HG03521 (cell line): ENCODE results near the gene RNF220.

Source experiments
- ATAC-seq: cut with Tn5 transposase; IDR thresholded peaks from one replicate; pipeline ENCODE4 v1.9.1; 2021; ENCODE audit warnings: mild to moderate bottlenecking, moderate library complexity; ENCODE audit not compliant: unreplicated experiment

The RNF220 gene

DNA sequence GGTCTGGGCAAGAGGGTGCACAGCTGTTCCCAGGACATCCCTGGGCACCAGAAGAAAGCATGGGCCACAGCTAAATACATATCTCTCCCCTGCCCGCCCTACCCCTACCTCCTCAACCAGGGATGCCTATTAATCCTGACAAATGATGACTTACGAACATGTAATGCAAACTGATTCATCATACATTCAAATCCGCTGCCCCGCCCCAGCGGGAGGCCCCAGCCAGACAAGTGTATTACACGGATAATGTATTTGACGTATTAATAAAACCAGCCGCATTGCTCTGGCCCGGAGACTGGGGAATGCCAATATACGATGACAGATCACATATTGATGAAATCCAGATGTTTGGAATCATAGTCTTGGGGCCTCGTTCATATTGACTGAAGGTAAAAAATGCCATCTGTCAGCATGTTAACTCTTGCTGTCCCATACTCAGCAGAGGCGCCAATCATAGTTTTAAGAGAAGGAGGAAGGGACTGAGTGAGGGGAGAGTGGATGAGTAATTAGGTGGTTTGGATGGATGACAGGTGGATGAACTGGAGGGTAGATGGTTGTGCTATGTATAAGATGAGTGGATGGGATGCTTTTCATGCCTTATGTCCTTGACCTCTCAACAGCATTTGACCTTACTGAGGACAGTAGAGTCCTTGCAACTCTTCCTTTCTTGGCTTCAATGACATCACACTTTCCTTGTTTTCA, 201.0 kb downstream of the RNF220 start:
- no peak for ATAC-seq

DNA sequence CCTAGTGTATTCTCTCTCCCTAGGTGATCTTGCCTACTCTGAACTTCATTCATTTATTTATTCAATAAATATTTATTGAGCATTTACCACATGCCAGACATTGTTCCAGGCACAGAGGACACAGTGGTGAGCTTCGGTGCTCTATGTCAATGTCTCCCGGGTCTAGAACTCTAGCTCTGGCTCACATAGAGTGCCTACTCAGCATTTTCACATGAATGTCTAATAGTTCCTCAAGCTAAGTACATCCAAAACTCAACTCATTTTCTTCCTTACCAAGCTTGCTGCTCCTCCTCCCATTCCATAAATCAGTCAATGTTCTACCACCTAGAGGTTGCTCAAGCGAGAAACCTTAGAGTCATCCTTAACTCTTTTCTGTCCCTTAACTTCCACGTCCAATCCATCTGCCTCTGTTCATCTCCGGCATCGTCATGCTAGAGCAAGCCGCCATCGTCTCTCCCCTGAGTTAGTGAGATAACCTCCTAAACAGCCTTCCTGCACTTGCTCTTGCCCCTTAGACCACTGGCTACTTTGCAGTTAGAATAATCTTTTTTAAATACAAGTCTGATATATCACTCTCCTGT, 201.7 kb downstream of the RNF220 start:
- no peak for ATAC-seq

DNA sequence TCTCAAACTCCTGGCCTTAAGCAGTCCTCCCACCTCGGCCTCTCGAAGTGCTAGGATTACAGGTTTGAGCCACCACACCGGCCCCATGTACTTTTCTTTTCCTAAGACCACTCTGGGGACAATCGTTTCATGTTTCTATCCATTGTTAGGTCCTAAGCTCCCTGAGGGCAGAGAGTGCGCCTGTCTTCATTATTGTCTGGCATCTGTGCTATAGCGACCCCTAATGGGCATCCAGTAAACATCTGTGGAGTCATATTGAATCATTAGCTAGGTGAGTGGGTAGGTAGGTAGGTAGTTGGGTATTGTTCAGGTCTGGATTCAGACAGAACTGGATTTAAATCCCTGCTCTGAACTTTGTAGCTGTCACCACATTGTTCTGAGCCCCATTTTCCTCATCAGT, 203.1 kb downstream of the RNF220 start:
- no peak for ATAC-seq

DNA sequence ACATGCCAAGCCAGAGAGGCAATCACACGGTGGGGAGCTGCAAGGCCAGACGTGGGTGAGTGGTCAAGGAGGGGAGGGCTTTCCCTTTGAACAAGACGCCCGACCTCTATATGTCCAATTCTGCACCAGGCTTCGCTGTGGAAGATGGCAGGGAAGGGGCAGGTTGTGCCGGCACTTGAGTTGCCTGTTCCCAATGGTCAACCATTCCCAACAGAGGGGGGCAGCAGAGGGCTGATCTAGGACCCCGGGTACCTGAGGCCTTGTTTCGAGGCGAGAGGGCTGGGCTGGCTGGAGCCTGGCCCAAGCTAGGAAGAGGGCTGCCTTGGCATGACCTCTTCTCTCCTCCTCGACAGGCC, 204.3 kb downstream of the RNF220 start:
- ATAC-seq = no peak

DNA sequence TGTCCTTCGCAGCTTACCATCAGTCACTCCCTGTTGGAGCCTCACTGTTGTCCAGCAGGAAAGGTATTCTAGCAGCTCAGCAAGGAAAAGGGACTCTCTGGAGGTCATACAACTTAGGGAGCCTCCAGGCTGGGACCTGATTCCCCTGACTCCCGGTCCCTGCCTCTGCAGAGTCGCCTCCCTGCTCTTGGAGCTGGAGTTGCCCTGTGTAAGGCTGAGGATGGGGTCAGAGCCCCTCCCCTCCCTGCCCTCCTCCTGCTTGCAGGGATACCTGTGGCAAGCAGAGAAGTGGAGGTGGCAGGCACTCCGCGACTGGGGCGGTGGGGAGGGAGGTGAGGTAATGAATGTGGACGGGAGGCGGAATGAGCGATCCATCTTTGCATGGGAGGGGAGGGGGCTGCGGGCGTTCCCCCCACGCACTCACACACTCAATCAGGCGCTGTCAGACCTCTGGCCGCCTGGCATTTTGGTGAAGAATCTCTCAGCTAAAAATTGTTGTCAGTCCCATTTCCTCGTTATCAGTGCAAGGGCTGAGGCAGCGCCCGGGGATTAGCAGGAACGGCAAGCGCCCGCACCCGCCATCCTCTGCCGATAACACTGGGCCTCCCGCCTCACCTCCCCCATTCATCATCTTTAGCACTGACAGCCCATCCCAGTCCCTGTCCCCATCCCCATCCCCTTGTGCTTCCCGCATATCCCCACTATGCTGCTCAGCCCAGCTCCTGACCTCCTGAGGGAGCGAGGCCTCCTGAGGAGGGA, 204.9 kb downstream of the RNF220 start:
- ATAC-seq = no peak

DNA sequence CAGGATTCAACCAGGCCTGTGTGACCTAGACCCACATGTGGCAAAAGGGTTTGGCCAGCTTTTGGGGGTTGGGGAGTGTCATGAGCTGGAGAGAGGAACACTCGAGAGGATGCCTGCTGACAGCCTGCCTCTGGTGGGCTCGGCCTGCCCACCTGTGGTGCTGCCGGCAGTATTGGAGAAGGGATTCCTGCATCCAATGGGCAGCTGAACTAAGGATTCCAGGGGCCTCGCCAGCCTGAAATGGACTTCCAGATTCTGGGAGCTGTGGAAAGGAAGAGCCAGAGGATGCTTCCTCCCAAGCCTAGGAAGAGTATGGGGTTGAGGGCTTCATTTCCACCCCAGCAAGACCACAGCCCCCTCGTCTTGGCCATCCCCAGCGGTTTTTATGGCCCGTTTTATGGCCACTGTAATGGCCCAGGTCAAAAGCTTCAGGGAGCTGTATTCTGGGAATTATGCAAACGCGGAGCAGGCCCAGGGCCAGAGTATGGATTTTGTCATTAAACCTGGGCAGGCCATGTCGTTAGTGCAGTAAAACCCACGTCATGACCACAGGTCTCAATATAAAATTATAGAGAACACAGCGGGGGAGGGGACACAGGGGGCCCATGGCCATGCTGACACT, 205.6 kb downstream of the RNF220 start:
- no peak for ATAC-seq

DNA sequence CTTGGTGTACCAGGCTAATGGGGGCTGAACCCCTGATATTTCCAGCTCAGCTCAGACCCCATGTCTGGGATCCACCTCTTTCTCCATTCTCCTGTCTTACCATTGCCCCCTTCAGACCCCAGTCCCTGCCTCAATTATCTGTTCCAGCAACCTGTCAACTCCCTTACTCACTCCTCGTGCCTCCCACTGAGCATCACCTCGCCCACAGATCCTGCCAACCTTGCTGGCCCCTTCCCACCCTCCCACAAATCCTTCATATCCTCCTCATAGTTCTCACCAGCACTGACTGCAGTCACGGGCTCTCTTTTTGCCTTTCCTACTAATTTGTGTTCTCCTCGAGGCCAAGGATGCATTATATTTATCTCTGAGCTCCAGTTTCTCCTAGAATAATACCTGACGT, 206.4 kb downstream of the RNF220 start:
- ATAC-seq = no peak

DNA sequence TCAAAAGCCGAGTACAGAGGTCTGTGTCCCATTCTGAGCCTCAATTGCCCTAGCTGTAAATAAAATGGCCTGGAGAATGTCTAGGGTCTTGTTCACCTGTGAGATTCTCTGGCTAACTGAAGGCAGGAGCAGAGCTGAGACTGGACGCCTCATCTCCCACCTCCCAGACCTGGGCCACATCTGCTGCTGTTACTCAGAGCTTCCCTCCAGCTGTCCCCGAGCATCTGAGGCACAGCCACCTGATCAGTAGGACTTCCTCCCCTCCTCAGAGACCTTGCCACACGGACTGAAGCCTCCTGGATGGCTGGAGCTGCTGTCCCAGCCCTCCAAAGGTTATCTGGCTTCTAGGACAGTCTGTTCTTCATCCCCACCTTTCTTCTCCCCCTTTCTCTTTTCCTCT, 206.8 kb downstream of the RNF220 start:
- ATAC-seq = no peak

DNA sequence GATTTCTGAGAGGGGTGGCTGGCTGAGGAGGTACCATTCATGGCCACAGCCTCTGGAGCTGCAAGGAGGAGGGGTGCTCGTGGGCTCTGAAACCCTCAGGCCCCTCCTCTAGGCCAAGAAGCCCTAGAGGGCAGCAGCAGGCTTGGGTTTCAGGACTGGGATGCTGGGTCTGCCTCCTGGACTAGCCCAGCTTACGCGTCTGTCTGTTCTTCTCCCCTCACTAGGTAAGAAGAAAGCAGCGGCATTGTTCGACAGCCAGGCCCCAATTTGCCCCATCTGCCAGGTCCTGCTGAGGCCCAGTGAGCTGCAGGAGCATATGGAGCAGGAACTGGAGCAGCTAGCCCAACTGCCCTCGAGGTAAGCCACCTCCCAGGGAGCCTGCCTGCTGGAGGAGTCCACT, 208.9 kb downstream of the RNF220 start:
- ATAC-seq = no peak

DNA sequence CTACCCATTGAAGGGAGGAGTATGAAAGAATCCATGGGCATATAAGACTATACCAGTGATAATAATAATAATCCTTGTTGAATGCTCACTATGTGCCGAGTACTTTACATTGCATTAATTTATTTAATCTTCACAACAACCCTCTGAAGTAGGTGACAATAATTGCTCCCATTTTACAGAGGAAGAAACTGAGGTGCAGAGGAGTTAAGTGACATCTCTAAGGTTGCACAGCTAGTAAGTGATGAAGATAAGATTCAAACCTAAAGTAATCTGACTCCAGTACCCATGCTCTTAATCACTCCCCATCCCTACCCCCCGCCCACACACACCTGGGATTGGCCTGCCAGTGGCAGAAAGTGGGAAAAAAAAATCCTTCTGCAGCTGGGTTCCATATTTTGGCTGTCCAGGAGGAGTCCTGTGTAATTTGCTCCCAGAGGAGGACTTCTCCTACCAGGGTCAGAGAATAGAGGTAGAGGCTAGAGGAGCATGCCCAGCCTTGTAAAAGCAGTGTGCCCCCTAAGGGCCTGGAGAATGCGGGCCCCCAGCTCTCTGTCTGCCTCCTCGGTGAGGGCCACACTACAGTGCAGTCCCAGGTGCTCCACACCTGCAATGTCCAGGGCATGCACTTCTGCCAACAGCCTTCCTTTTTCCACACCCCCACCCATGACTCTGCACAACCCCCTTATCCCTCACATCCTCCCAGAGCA, 211.4 kb downstream of the RNF220 start:
- no peak for ATAC-seq

DNA sequence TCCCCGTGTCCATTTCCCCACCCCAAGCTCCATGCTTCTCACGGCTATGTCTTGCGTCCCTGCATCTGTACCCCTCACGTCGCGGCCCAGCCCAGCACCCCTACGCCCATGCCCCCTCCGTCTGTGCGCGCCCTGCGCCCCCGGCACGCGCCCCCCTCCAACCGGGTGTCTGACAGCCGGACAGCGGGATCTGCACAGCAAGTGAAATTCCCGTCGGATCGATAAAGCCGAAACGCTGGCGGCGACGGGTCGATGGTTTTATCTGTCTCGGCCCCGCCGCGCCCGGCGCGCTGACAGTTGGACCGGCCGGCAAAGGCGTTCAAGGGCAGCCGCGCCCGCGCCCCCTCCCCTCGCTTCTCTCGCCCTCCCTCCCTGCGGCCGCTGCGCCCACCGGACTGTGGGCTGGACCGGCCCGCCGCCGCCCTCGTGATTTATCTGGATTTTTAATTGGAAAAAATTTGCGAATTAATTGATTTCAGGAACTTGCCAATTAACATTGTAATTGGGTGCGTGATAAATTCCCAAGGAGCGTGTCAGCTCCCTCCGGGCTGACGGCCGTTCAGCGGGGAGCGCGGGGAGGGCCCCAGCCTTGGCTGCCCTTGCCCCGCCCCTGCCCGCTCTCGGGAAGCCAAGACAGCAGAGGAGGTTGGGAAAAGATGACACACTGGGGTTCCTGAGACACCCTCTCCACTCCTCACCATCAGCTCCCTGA, 212.1 kb downstream of the RNF220 start:
- no peak for ATAC-seq

DNA sequence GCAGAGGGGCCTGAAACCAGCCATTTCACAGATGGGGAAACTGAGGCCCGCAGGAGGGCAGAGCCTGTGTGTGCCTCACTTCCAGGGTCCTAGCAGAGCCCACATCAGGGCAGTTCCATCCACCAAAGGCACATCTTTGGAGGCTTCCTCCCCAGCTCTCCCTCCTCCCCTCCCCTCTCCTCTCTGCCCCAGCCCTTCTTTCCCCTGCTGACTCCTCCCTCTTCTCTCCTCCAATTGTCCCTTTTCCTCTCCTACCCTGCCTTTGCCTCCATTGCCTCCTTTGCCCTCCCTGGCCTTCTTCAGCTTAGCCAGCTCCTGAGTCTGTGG, 212.6 kb downstream of the RNF220 start:
- ATAC-seq = no peak

DNA sequence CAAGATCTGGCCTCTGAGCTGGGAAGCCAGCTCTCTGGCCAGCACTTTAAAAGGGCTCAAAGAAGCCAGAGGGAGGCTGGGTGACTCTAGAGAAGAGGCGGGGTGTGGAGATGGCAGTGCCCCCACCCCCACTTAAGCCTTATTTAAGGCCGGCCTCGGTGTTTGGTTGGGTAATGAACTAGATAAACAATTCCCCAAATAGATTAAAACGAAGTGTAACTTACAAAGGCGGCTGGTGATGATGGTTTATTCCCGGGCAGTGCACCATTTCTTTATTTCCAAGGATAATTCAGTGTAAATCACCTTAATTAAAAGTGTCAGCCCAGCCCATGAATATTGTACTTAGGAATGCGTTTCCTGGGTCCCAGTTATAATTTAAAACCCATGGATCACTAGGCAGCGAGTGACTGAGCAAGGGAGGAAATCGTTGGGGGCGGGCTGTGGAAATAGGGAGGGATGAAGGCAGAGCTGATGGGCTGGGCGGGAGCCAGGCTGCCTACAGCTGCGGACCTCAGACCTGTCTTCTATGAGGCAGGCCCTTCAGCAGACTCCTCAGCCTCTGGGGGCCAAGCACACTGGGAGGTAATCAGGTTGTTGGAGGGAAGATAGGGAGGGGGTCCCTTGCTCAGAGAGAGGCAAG, 214.3 kb downstream of the RNF220 start:
- ATAC-seq = no peak

DNA sequence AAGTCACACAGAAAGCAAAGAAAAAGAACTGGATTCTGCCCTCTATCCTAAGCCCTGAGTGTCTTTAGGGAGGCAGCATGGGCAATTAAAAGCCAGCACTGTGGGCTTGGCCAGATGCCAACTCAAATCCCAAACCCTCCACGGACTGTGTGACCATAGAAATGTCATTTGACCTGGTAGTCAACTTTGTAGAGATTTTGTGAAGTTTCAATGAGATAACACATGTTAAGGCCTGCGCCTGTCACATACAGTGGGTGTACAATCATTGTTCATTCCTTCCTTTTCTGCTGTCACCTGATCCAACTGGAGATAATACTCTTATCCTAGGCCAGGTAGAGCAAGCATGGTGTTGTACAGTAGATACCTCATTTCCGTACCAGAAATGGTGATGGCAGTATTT, 215.0 kb downstream of the RNF220 start:
- ATAC-seq = no peak

DNA sequence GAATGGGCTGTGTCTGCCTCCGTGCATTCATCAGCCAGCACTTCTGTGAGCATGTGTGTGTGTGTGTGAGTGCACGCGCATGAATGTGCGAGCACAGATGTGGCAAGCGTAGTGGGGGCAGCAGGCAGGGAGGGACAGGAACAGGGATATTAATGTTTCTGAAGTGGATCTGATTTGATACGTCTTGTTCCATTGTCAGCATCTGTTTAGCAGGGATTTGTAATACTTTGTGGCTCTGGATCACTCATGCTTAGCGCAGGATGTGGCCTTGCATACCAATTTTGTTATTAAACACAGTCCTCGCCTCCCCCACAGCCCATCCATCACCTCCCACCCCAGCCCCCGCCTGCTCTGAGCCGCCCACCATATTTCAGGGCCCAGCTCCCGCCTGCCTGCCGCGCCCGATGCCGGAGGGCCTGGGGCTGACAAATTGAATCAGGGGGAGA, 216.8 kb downstream of the RNF220 start:
- no peak for ATAC-seq

DNA sequence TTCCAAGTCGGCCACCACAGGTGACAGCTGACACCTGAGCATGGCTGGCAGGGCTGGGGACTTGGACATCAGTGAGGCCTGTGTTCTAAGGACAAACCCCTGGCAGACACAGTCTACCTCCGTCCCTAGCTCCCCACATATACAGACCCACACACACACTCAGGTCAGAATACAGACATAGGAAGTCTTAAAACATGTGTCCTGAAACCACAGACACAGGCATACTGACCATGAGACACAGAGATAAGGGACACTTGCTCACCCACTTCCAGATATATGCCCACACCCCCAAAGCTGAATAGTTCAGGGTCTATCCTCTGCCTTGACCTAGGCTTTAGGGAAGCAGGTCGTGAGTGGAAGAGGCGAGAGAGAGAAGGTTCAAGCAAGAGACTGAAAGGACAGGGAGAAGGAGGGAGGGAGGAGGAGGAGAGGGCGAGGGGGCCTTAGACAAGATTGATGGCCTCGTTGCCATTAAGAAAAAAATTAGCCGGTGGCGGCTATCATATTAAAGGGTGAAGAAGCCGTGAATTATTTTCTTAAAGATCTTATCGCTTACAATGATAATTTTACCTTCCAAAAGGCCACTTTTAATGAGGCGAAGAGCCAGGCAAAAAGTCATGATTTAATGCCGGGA, 219.3 kb downstream of the RNF220 start:
- no peak for ATAC-seq

DNA sequence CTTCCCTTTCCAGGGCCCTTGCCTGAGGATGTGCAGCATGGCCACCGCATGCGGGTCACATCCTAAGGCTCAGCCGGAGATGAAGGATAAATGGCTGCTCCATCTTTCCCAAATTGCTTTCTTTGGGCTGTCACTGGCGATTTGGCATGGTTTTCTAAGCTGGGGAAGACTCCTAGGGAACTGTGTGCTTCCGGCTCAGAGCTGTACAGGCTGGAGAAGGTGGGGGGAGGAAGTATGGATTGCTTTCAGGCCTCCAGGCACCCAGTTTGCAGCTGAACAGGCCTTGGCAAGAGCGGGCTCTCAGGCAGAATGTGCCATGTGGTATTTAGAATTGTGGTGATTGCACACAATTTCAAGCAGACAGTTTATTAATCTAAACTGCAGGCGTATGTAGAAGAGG, 220.3 kb downstream of the RNF220 start:
- no peak for ATAC-seq

DNA sequence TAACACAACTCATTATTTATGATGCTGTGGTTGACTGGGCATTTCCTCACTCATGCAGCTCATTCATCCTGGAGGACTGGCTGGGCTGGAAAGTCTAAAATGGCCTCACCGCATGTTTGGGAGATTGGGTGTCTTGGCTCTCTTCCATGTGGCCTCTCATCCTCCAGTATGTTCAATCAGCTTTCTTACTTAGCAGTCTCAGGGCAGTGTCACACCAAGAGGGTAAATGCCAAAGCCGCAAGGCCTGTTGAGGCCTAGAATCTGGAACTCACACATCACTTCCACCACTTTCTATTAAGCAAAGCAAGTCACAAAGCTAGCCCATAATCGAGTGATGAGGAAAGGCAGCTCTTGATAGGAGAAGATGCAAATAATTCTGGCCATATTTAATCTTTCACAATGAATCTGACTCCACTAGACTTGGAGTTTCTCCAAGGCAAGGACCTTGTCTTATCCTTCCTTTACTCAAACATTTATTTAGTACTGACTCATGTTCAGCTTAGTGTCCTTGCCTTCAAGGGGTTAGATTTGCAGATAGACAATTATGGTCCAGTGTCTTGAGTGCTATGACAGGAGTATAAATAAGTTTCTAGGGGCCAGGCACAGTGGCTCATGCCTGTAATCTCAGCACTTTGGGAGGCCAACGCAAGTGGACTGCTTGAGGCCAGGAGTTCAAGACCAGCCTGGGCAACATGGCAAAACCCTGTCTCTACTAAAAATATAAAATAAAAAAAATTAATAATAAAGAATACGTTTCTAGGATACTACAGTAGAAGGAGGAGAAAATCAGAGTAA, 224.1 kb downstream of the RNF220 start:
- no peak for ATAC-seq

DNA sequence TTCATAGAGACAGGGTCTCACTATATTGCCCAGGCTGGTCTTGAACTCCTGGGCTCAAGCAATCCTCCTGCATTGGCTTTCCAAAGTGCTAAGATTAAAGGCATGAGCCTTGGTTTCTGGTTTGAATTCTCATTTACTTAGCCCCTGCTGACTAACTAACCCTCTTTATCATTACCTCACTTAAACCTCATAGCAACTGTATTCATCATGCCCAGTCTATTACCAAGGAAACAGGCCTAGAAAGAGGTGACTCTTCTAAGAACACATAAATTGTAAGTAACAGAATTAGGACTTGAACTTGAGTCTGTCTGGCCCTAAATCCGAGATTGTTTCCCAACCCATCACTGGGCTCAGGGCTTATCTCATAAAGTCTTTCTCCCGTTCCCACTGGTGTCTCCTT, 225.1 kb downstream of the RNF220 start:
- no peak for ATAC-seq
